A673 (cell line): ENCODE data around the gene TRPM4. TPM values are rescaled to one million over a fixed set of nuclear protein-coding genes. Genes with fewer than 3 reads are reported as not detected.

ENCODE experiments used
- BruUV-seq: library from RNA; stranded (reverse); fragments of 400-500 nt; replicated peaks from 2 replicates; lab custom pipeline; 2021; lab: Mats Ljungman, UMichigan
- CTCF ChIA-PET: fragments of 300-600 bp; sonication (Branson Sonifier 250); formaldehyde crosslinking; loops from one replicate; lab custom pipeline; 2022; ENCODE audit warnings: antibody characterized with exemption; lab: Charles Lee
- POLR2A ChIA-PET: fragments of 300-600 bp; sonication (Branson Sonifier 250); formaldehyde crosslinking; loops from one replicate; lab custom pipeline; 2022; ENCODE audit warnings: antibody characterized with exemption; ENCODE audit not compliant: low non-redundant PET; lab: Charles Lee
- DNase-seq: peaks from one replicate; pipeline ENCODE4 v3.0.0-alpha.2; 2015; ENCODE audit warnings: low spot score
- H3K27ac ChIP-seq: fragments of 200-600 bp; sonication (generic); 2 replicates; pipeline ENCODE4 v1.5.1; 2016; ENCODE audit warnings: mixed run types, low read depth, mild to moderate bottlenecking, mixed read lengths, antibody characterized with exemption, low read length; ENCODE audit not compliant: poor library complexity, severe bottlenecking
- H3K27me3 ChIP-seq: fragments of 200-600 bp; sonication (generic); replicated peaks from 2 replicates; pipeline ENCODE4 v1.6.1; 2017; ENCODE audit warnings: mixed run types, low read depth, mild to moderate bottlenecking, mixed read lengths, antibody characterized with exemption, low read length; ENCODE audit not compliant: insufficient read depth, poor library complexity
- H3K36me3 ChIP-seq: fragments of 200-600 bp; sonication (generic); 2 replicates; pipeline ENCODE4 v1.6.1; 2016; ENCODE audit warnings: mixed run types, mild to moderate bottlenecking, mixed read lengths, antibody characterized with exemption, low read length; ENCODE audit not compliant: insufficient read depth, poor library complexity, severe bottlenecking
- H3K4me1 ChIP-seq: fragments of 200-600 bp; sonication (generic); 2 replicates; pipeline ENCODE4 v1.6.1; 2017; ENCODE audit warnings: mixed run types, mild to moderate bottlenecking, mixed read lengths, antibody characterized with exemption, low read length; ENCODE audit not compliant: insufficient read depth, poor library complexity, severe bottlenecking
- H3K4me3 ChIP-seq: fragments of 200-600 bp; sonication (generic); 2 replicates; pipeline ENCODE4 v1.5.1; 2016; ENCODE audit warnings: low read depth, mixed run types, mild to moderate bottlenecking, mixed read lengths, low read length; ENCODE audit not compliant: poor library complexity, severe bottlenecking
- H3K9me3 ChIP-seq: fragments of 200-600 bp; sonication (generic); 2 replicates; pipeline ENCODE4 v1.6.1; 2016; ENCODE audit warnings: mixed run types, low read depth, mild to moderate bottlenecking, mixed read lengths, antibody characterized with exemption, low read length; ENCODE audit not compliant: poor library complexity, severe bottlenecking
- EZH2 ChIP-seq: fragments of 200-600 bp; sonication (generic); IDR thresholded peaks from 2 replicates; pipeline ENCODE4 v1.6.1; 2017; ENCODE audit warnings: borderline replicate concordance, low read depth, mild to moderate bottlenecking, mixed read lengths, antibody characterized with exemption, low read length; ENCODE audit not compliant: poor library complexity, severe bottlenecking
- intact Hi-C: fragments of 100-400 bp; cut with micrococcal nuclease; formaldehyde crosslinking; loops from one replicate; pipeline ENCODE4 v1.10.0; 2022; ENCODE audit not compliant: unreplicated experiment
- total RNA-seq: library from RNA; stranded (reverse); gene quantifications from 2 replicates; pipeline ENCODE4 v1.2.3, GENCODE V29; 2021
- TF ChIP-seq, protein P1 (sequence below): fragments of 300-800, 200-600 bp; sonication (generic); conservative IDR thresholded peaks from 2 replicates; pipeline ENCODE4 v1.5.1; 2017; ENCODE audit warnings: low read depth, mild to moderate bottlenecking, antibody characterized with exemption, low read length, moderate library complexity, mixed read lengths

Gene TRPM4
- total RNA-seq, 1 experiment from 2014 or later: 107 TPM

DNA sequence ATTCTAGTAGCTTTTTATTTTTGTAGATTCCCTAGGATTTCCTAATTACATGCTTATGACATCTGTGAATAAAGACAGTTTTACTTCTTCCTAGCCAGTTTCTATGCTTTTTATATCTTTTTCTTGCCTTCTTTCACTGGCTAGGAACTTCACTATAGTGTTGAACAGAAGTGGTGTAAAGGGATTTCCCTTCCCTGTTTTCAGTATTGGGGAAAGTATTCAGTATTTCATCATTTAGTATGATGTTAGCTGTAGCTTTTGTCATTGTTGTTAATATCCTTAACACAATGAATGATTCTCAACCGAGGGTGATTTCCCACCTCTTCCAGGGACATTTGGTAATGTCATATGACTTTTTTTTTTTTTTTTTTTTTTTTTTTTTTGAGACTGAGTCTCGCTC is 90.1 kb downstream of the TRPM4 start:
- H3K4me1 ChIP-seq: no peaks in the 10 kb centered on the region
- H3K4me3 ChIP-seq: no peak overlapping the region
- BruUV-seq: no TSS peak
- TF ChIP-seq, protein P1, sequence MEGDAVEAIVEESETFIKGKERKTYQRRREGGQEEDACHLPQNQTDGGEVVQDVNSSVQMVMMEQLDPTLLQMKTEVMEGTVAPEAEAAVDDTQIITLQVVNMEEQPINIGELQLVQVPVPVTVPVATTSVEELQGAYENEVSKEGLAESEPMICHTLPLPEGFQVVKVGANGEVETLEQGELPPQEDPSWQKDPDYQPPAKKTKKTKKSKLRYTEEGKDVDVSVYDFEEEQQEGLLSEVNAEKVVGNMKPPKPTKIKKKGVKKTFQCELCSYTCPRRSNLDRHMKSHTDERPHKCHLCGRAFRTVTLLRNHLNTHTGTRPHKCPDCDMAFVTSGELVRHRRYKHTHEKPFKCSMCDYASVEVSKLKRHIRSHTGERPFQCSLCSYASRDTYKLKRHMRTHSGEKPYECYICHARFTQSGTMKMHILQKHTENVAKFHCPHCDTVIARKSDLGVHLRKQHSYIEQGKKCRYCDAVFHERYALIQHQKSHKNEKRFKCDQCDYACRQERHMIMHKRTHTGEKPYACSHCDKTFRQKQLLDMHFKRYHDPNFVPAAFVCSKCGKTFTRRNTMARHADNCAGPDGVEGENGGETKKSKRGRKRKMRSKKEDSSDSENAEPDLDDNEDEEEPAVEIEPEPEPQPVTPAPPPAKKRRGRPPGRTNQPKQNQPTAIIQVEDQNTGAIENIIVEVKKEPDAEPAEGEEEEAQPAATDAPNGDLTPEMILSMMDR: no peak
- no peak overlapping the region for H3K27ac ChIP-seq
- CTCF ChIA-PET: interaction anchor here (0.6 kb wide), 1 partner anchor 51 kb away, joined by 4 read pairs; no protein-coding TSS in a partner anchor
- POLR2A ChIA-PET: no interaction called here
- DNase-seq: no peak
- no peaks in the 10 kb centered on the region for H3K27me3 ChIP-seq
- intact Hi-C loops: no loop called here
- H3K9me3 ChIP-seq: no peaks in the 10 kb centered on the region
- H3K36me3 ChIP-seq: peaks cover 49% of the 10 kb centered on the region

DNA sequence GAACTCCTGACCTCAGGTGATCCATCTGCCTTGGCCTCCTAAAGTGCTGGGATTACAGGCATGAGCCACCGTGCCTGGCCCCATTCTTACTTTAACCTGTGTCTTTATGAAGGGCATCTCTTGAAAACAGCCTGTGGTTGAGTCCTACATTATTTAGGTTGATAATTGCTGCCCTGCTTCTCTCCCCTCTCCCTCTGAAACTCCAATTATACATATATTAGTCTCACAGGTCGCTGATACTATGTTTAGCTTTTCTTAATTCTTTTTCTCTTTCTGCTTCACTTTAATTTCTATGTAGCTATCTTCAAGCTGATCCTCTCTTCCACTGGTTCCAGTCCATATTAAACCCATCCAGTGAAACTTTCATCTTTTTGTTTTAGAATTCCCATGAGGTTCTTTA is 92.3 kb downstream of the TRPM4 start:
- H3K27ac ChIP-seq: no peak overlapping the region
- H3K27me3 ChIP-seq: no peaks in the 10 kb centered on the region
- no peak for DNase-seq
- POLR2A ChIA-PET: no interaction called here
- TF ChIP-seq EZH2: no peak
- TF ChIP-seq, protein P1: no peak
- H3K9me3 ChIP-seq: no peaks in the 10 kb centered on the region
- H3K4me3 ChIP-seq: no peak overlapping the region
- no TSS peak for BruUV-seq
- peaks cover 34% of the 10 kb centered on the region for H3K36me3 ChIP-seq
- CTCF ChIA-PET: interaction anchor here (0.6 to 0.7 kb wide), 2 partner anchors 66 to 501 kb away, joined by 3 to 17 read pairs; no protein-coding TSS in a partner anchor
- H3K4me1 ChIP-seq: no peaks in the 10 kb centered on the region
- intact Hi-C loops: no loop called here

DNA sequence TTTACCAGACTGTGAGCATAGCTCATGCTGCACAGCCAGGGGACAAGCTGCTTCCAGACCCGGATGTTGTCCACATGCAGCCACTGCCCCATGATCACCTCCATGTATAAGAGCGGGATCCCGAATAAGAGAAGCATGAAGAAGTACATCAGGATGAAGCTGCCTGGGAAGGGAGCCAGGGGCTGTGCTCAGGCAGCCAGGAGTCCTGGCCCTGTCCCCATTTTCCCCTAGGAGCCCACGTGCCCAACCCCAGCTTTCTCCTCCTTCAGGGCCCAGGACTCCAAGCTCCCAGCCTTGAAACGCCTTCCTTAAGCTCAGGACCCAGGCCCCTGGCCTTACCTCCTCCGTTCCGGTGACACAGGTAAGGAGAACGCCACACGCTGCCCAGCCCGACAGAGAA is 98.1 kb downstream of the TRPM4 start:
- Histone ChIP-seq H3K4me1 (no peaks in the 10 kb centered on the region), H3K36me3 (peaks cover 18% of the 10 kb centered on the region), H3K27me3 (no peaks in the 10 kb centered on the region), H3K9me3 (peaks cover 15% of the 10 kb centered on the region), H3K4me3 (no peak overlapping the region), H3K27ac (no peak overlapping the region)
- ChIA-PET POLR2A (no interaction called here), CTCF (no interaction called here)
- intact Hi-C loops: no loop called here
- no peak for DNase-seq
- no TSS peak for BruUV-seq
- TF ChIP-seq, protein P1: no peak
- TF ChIP-seq EZH2: no peak
